Measurements from ENCODE around the gene CNTNAP2.
A peak's percentile ranks its signal among the peaks of the same experiment; 100 is the strongest.

Gene CNTNAP2

GRCh38 chr7:147833557-147833956, 1717.0 kb downstream of the CNTNAP2 start:
- peak; percentile 22 for DNase-seq (ENCODE audit: low read depth, low spot score)
- no peaks in the 10 kb centered on the region for H3K27me3 ChIP-seq (ENCODE audit: insufficient read depth, insufficient read length)
- no peak overlapping the region for H3K9ac ChIP-seq (ENCODE audit: insufficient read length, low read depth)
- TF ChIP-seq YY1 (IDR thresholded peaks at IDR 0.05; ENCODE audit: insufficient read depth, insufficient read length) (no peak), ZNF274 (IDR thresholded peaks at IDR 0.05; ENCODE audit: low read depth, low read length) (no peak), SUZ12 (IDR thresholded peaks at IDR 0.05; ENCODE audit: extremely low read depth, insufficient read depth, insufficient read length) (no peak)
- no peak overlapping the region for H3K4me3 ChIP-seq (ENCODE audit: insufficient read length, low read depth)
- H3K4me1 ChIP-seq (ENCODE audit: insufficient read depth, insufficient read length): no peaks in the 10 kb centered on the region
- no peaks in the 10 kb centered on the region for H3K36me3 ChIP-seq (ENCODE audit: insufficient read depth, insufficient read length, low read length)
- H3K9me3 ChIP-seq (ENCODE audit: insufficient read depth, low read length): peaks cover 6% of the 10 kb centered on the region; the same call in 1 of the 2 replicates

DNA sequence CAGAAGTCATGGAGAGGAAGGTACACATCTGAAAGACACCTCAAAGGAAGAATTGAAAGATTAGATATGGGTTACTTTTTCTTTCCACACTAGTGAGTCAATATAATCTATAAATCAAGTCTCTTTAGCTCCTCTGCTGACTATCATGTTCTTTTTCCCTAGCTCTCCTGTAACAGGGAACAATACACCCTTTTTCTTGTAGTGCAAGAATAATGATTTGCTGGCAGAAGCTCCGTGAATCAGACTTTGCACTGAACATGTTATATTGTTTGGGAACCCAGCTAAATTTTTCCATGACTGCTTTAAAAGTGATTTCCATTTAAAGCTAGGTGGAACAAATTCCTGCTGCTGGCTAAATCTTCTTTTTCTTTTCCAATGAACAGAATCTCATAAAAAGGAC, 1717.4 kb downstream of the CNTNAP2 start:
- no peaks in the 10 kb centered on the region for H3K27me3 ChIP-seq (ENCODE audit: insufficient read depth, insufficient read length)
- peaks cover 6% of the 10 kb centered on the region; the same call in 1 of the 2 replicates for H3K9me3 ChIP-seq (ENCODE audit: insufficient read depth, low read length)
- TF ChIP-seq SUZ12 (IDR thresholded peaks at IDR 0.05; ENCODE audit: extremely low read depth, insufficient read depth, insufficient read length) (no peak), ZNF274 (IDR thresholded peaks at IDR 0.05; ENCODE audit: low read depth, low read length) (no peak), YY1 (IDR thresholded peaks at IDR 0.05; ENCODE audit: insufficient read depth, insufficient read length) (no peak)
- H3K36me3 ChIP-seq (ENCODE audit: insufficient read depth, insufficient read length, low read length): no peaks in the 10 kb centered on the region
- no peak overlapping the region for H3K4me3 ChIP-seq (ENCODE audit: insufficient read length, low read depth)
- DNase-seq (ENCODE audit: low read depth, low spot score): no peak
- H3K9ac ChIP-seq (ENCODE audit: insufficient read length, low read depth): no peak overlapping the region
- no peaks in the 10 kb centered on the region for H3K4me1 ChIP-seq (ENCODE audit: insufficient read depth, insufficient read length)

- H3K9ac ChIP-seq (ENCODE audit: insufficient read length, low read depth): no peak overlapping the region
- H3K36me3 ChIP-seq (ENCODE audit: insufficient read depth, insufficient read length, low read length): no peaks in the 10 kb centered on the region
- TF ChIP-seq YY1 (IDR thresholded peaks at IDR 0.05; ENCODE audit: insufficient read depth, insufficient read length): no peak
- no peak for TF ChIP-seq ZNF274 (IDR thresholded peaks at IDR 0.05; ENCODE audit: low read depth, low read length)
- no peak for DNase-seq (ENCODE audit: low read depth, low spot score)
- H3K9me3 ChIP-seq (ENCODE audit: insufficient read depth, low read length): 0 out of 2 replicates have a peak, but pooled peaks cover 6% of the 10 kb centered on the region
- no peaks in the 10 kb centered on the region for H3K27me3 ChIP-seq (ENCODE audit: insufficient read depth, insufficient read length)
- no peak overlapping the region for H3K4me3 ChIP-seq (ENCODE audit: insufficient read length, low read depth)
- no peaks in the 10 kb centered on the region for H3K4me1 ChIP-seq (ENCODE audit: insufficient read depth, insufficient read length)
Observed at GRCh38 chr7:147852833-147853232, 1736.2 kb downstream of the CNTNAP2 start.

- H3K9ac ChIP-seq (ENCODE audit: insufficient read length, low read depth): no peak overlapping the region
- H3K9me3 ChIP-seq (ENCODE audit: insufficient read depth, low read length): no peaks in the 10 kb centered on the region
- H3K4me1 ChIP-seq (ENCODE audit: insufficient read depth, insufficient read length): no peaks in the 10 kb centered on the region
- no peaks in the 10 kb centered on the region for H3K36me3 ChIP-seq (ENCODE audit: insufficient read depth, insufficient read length, low read length)
- H3K4me3 ChIP-seq (ENCODE audit: insufficient read length, low read depth): no peak overlapping the region
- no peaks in the 10 kb centered on the region for H3K27me3 ChIP-seq (ENCODE audit: insufficient read depth, insufficient read length)
- TF ChIP-seq SUZ12 (IDR thresholded peaks at IDR 0.05; ENCODE audit: extremely low read depth, insufficient read depth, insufficient read length) (no peak), YY1 (IDR thresholded peaks at IDR 0.05; ENCODE audit: insufficient read depth, insufficient read length) (no peak), ZNF274 (IDR thresholded peaks at IDR 0.05; ENCODE audit: low read depth, low read length) (no peak)
- no peak for DNase-seq (ENCODE audit: low read depth, low spot score)
Observed at GRCh38 chr7:147857152-147858140, 1740.8 kb downstream of the CNTNAP2 start.

DNA sequence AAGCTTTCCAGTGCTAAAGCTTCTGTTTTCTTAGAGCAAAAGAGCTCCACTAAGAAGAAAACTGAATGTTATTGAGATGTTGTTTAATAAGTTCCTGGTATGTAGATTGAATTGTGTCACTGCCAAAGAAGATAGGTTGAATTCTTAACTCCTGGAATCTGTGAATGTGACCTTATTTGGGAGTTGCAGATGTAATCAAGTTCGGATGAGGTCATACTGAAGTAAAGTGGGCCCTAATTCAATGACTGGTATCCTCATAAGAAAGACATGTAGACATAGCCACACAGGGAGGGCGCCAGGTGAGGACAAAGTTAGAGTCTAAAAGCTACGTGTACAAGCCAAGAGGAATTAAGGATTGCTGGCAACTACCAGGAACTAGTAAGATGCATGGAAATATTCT, 1741.8 kb downstream of the CNTNAP2 start:
- Histone ChIP-seq H3K4me1 (ENCODE audit: insufficient read depth, insufficient read length) (no peaks in the 10 kb centered on the region), H3K4me3 (ENCODE audit: insufficient read length, low read depth) (no peak overlapping the region), H3K36me3 (ENCODE audit: insufficient read depth, insufficient read length, low read length) (no peaks in the 10 kb centered on the region), H3K27me3 (ENCODE audit: insufficient read depth, insufficient read length) (no peaks in the 10 kb centered on the region), H3K9ac (ENCODE audit: insufficient read length, low read depth) (no peak overlapping the region), H3K9me3 (ENCODE audit: insufficient read depth, low read length) (no peaks in the 10 kb centered on the region)
- TF ChIP-seq ZNF274 (IDR thresholded peaks at IDR 0.05; ENCODE audit: low read depth, low read length) (no peak), SUZ12 (IDR thresholded peaks at IDR 0.05; ENCODE audit: extremely low read depth, insufficient read depth, insufficient read length) (no peak), YY1 (IDR thresholded peaks at IDR 0.05; ENCODE audit: insufficient read depth, insufficient read length) (no peak)
- DNase-seq (ENCODE audit: low read depth, low spot score): no peak

GRCh38 chr7:147859033-147859432, 1742.4 kb downstream of the CNTNAP2 start:
- no peak for TF ChIP-seq SUZ12 (IDR thresholded peaks at IDR 0.05; ENCODE audit: extremely low read depth, insufficient read depth, insufficient read length)
- TF ChIP-seq YY1 (IDR thresholded peaks at IDR 0.05; ENCODE audit: insufficient read depth, insufficient read length): no peak
- no peak for TF ChIP-seq ZNF274 (IDR thresholded peaks at IDR 0.05; ENCODE audit: low read depth, low read length)
- Histone ChIP-seq H3K4me3 (ENCODE audit: insufficient read length, low read depth) (no peak overlapping the region), H3K9ac (ENCODE audit: insufficient read length, low read depth) (no peak overlapping the region), H3K9me3 (ENCODE audit: insufficient read depth, low read length) (no peaks in the 10 kb centered on the region), H3K36me3 (ENCODE audit: insufficient read depth, insufficient read length, low read length) (no peaks in the 10 kb centered on the region), H3K27me3 (ENCODE audit: insufficient read depth, insufficient read length) (no peaks in the 10 kb centered on the region), H3K4me1 (ENCODE audit: insufficient read depth, insufficient read length) (no peaks in the 10 kb centered on the region)
- DNase-seq (ENCODE audit: low read depth, low spot score): no peak

GRCh38 chr7:147859486-147859885, 1742.9 kb downstream of the CNTNAP2 start:
- Histone ChIP-seq H3K36me3 (ENCODE audit: insufficient read depth, insufficient read length, low read length) (no peaks in the 10 kb centered on the region), H3K4me1 (ENCODE audit: insufficient read depth, insufficient read length) (no peaks in the 10 kb centered on the region), H3K9me3 (ENCODE audit: insufficient read depth, low read length) (no peaks in the 10 kb centered on the region), H3K4me3 (ENCODE audit: insufficient read length, low read depth) (no peak overlapping the region), H3K9ac (ENCODE audit: insufficient read length, low read depth) (no peak overlapping the region), H3K27me3 (ENCODE audit: insufficient read depth, insufficient read length) (no peaks in the 10 kb centered on the region)
- TF ChIP-seq YY1 (IDR thresholded peaks at IDR 0.05; ENCODE audit: insufficient read depth, insufficient read length) (no peak), ZNF274 (IDR thresholded peaks at IDR 0.05; ENCODE audit: low read depth, low read length) (no peak), SUZ12 (IDR thresholded peaks at IDR 0.05; ENCODE audit: extremely low read depth, insufficient read depth, insufficient read length) (no peak)
- DNase-seq (ENCODE audit: low read depth, low spot score): no peak
